Measurements from ENCODE around the gene PCDHGA12. TPM values are rescaled to one million over a fixed set of nuclear protein-coding genes. Genes with fewer than 3 reads are reported as not detected.

PCDHGA12 gene
- total RNA-seq, 2 experiments from 2014 or later, result not detected

GRCh38 chr5:141475625-141476131, 45.4 kb downstream of the PCDHGA12 start, which contains the start of gene PCDHGC3:
Gene PCDHGC3, plus strand, starts transcription at chr5:141475966. Its CDS starts 151 bp downstream, at chr5:141476117.
- CTCF ChIA-PET, result interaction anchor here (0.6 to 4.7 kb wide), 13 partner anchors 10 to 106 kb away, joined by 3 to 28 read pairs (median 6); partner anchors contain the start of genes PCDHGA10, PCDHGA11, PCDHGB3 and PCDHGB5

DNA sequence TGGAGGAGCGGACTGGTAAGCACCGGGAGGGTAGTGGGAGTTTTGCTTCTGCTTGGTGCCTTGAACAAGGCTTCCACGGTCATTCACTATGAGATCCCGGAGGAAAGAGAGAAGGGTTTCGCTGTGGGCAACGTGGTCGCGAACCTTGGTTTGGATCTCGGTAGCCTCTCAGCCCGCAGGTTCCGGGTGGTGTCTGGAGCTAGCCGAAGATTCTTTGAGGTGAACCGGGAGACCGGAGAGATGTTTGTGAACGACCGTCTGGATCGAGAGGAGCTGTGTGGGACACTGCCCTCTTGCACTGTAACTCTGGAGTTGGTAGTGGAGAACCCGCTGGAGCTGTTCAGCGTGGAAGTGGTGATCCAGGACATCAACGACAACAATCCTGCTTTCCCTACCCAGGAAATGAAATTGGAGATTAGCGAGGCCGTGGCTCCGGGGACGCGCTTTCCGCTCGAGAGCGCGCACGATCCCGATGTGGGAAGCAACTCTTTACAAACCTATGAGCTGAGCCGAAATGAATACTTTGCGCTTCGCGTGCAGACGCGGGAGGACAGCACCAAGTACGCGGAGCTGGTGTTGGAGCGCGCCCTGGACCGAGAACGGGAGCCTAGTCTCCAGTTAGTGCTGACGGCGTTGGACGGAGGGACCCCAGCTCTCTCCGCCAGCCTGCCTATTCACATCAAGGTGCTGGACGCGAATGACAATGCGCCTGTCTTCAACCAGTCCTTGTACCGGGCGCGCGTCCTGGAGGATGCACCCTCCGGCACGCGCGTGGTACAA, 46.0 kb downstream of the PCDHGA12 start:
- intact Hi-C loops (cut with micrococcal nuclease), result no loop called here
- H3K27ac Mint-ChIP-seq, result no peak overlapping the region

More at GRCh38 chr5:141475625-141476131, 45.4 kb downstream of the PCDHGA12 start, which contains the start of gene PCDHGC3:
- DNase-seq (peak; percentile 69), ATAC-seq (peak; percentile 91)
- peak; percentile 24 for TF ChIP-seq CTCF (IDR thresholded peaks at IDR 0.05)
- H3K9me3 Mint-ChIP-seq, result no peaks in the 10 kb centered on the region
- H3K27me3 Mint-ChIP-seq, result peaks cover 52% of the 10 kb centered on the region
- H3K36me3 Mint-ChIP-seq (ENCODE audit: low read depth), result no peaks in the 10 kb centered on the region
- H3K27ac Mint-ChIP-seq, result no peak within 1 kb of the TSS
- POLR2A ChIA-PET, result interaction anchor here (0.5 kb wide), 1 partner anchor 829 kb away, joined by 3 read pairs; no protein-coding TSS in a partner anchor
- H3K4me1 Mint-ChIP-seq (ENCODE audit: low read depth), result peaks cover 25% of the 10 kb centered on the region
- intact Hi-C loops (cut with micrococcal nuclease), result no loop called here
- H3K4me3 Mint-ChIP-seq, result peak within 1 kb of the TSS; percentile 77

DNA sequence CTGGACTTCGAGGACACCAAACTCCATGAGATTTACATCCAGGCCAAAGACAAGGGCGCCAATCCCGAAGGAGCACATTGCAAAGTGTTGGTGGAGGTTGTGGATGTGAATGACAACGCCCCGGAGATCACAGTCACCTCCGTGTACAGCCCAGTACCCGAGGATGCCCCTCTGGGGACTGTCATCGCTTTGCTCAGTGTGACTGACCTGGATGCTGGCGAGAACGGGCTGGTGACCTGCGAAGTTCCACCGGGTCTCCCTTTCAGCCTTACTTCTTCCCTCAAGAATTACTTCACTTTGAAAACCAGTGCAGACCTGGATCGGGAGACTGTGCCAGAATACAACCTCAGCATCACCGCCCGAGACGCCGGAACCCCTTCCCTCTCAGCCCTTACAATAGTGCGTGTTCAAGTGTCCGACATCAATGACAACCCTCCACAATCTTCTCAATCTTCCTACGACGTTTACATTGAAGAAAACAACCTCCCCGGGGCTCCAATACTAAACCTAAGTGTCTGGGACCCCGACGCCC, 46.8 kb downstream of the PCDHGA12 start:
- Mint-ChIP-seq H3K27me3 (peaks cover 56% of the 10 kb centered on the region), H3K4me1 (ENCODE audit: low read depth) (peaks cover 25% of the 10 kb centered on the region), H3K27ac (no peak overlapping the region), H3K4me3 (peak overlapping the region; percentile 77), H3K9me3 (no peaks in the 10 kb centered on the region), H3K36me3 (ENCODE audit: low read depth) (no peaks in the 10 kb centered on the region)
- intact Hi-C loops (cut with micrococcal nuclease), result no loop called here
- CTCF ChIA-PET, result interaction anchor here (0.8 to 4.7 kb wide), 6 partner anchors 12 to 87 kb away, joined by 3 to 28 read pairs (median 6); no protein-coding TSS in a partner anchor
- TF ChIP-seq CTCF (IDR thresholded peaks at IDR 0.05), result no peak
- DNase-seq (no peak), ATAC-seq (no peak)
- POLR2A ChIA-PET, result interaction anchor here (1.2 kb wide), 1 partner anchor 37 kb away, joined by 5 read pairs; no protein-coding TSS in a partner anchor

More for the DNA sequence above, 46.0 kb downstream of the PCDHGA12 start:
- ATAC-seq, result no peak
- H3K4me1 Mint-ChIP-seq (ENCODE audit: low read depth), result peaks cover 25% of the 10 kb centered on the region
- CTCF ChIA-PET, result interaction anchor here (0.9 to 4.7 kb wide), 7 partner anchors 9 to 106 kb away, joined by 3 to 28 read pairs (median 9); partner anchors contain the start of genes PCDHGA10 and PCDHGB3
- peaks cover 55% of the 10 kb centered on the region for H3K27me3 Mint-ChIP-seq
- no peaks in the 10 kb centered on the region for H3K36me3 Mint-ChIP-seq (ENCODE audit: low read depth)
- H3K4me3 Mint-ChIP-seq, result peak overlapping the region; percentile 77
- TF ChIP-seq CTCF (IDR thresholded peaks at IDR 0.05), result no peak
- no peaks in the 10 kb centered on the region for H3K9me3 Mint-ChIP-seq
- DNase-seq, result peak; percentile 18
- POLR2A ChIA-PET, result interaction anchor here (0.5 kb wide), 1 partner anchor 830 kb away, joined by 3 read pairs; no protein-coding TSS in a partner anchor

DNA sequence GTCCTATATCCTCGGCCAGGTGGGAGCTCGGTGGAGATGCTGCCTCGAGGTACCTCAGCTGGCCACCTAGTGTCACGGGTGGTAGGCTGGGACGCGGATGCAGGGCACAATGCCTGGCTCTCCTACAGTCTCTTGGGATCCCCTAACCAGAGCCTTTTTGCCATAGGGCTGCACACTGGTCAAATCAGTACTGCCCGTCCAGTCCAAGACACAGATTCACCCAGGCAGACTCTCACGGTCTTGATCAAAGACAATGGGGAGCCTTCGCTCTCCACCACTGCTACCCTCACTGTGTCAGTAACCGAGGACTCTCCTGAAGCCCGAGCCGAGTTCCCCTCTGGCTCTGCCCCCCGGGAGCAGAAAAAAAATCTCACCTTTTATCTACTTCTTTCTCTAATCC, 47.5 kb downstream of the PCDHGA12 start:
- ChIA-PET CTCF (interaction anchor here (0.8 to 4.7 kb wide), 7 partner anchors 12 to 86 kb away, joined by 3 to 28 read pairs (median 3); no protein-coding TSS in a partner anchor), POLR2A (interaction anchor here (1.2 kb wide), 1 partner anchor 36 kb away, joined by 5 read pairs; no protein-coding TSS in a partner anchor)
- intact Hi-C loops (cut with micrococcal nuclease), result no loop called here
- no peak overlapping the region for H3K27ac Mint-ChIP-seq
- peaks cover 25% of the 10 kb centered on the region for H3K4me1 Mint-ChIP-seq (ENCODE audit: low read depth)
- no peaks in the 10 kb centered on the region for H3K9me3 Mint-ChIP-seq
- DNase-seq (no peak), ATAC-seq (no peak)
- H3K36me3 Mint-ChIP-seq (ENCODE audit: low read depth), result no peaks in the 10 kb centered on the region
- peaks cover 61% of the 10 kb centered on the region for H3K27me3 Mint-ChIP-seq
- no peak overlapping the region for H3K4me3 Mint-ChIP-seq
- no peak for TF ChIP-seq CTCF (IDR thresholded peaks at IDR 0.05)
